Natural killer cell (primary cell): ENCODE data around the gene FTO. TPM values are rescaled to one million over a fixed set of nuclear protein-coding genes. Genes with fewer than 3 reads are reported as not detected.

Experiments
- ATAC-seq, 3 donors: fragments of 150-1000 bp in 2 of 3; fragments of 200-7000 bp in 1 of 3; cut with Tn5 transposase; 1 replicate in 1 of 3; 2 replicates in 2 of 3; pipeline ENCODE4 v1.10.0; 2021; ENCODE audit warnings: mild to moderate bottlenecking in 2 of 3, moderate library complexity in 2 of 3
- DNase-seq, 2 donors: peaks; one replicate each; pipeline versions ENCODE4 v3.0.0 to v3.0.0-alpha.2; 2013 to 2021; ENCODE audit warnings: mixed read lengths in 1 of 2
- H3K27ac ChIP-seq: one replicate; pipeline ENCODE4 v1.5.1; 2013; ENCODE audit warnings: mild to moderate bottlenecking, low read length
- H3K27me3 ChIP-seq: one replicate; pipeline ENCODE4 v1.6.1; 2013; ENCODE audit warnings: low read length; ENCODE audit not compliant: control insufficient read depth, insufficient read depth
- H3K36me3 ChIP-seq: one replicate; pipeline ENCODE4 v1.6.1; 2013; ENCODE audit warnings: low read length; ENCODE audit not compliant: control insufficient read depth, insufficient read depth
- H3K4me1 ChIP-seq: one replicate; pipeline ENCODE4 v1.6.1; 2013; ENCODE audit warnings: low read length; ENCODE audit not compliant: control insufficient read depth, insufficient read depth
- H3K4me3 ChIP-seq: one replicate; pipeline ENCODE4 v1.5.1; 2013; ENCODE audit warnings: low read length
- H3K9me3 ChIP-seq: one replicate; pipeline ENCODE4 v1.6.1; 2013; ENCODE audit warnings: low read length; ENCODE audit not compliant: control insufficient read depth, insufficient read depth
- H3K27ac Mint-ChIP-seq, 2 donors: one replicate each; pipeline ENCODE4 v1.8.0; 2022; ENCODE audit warnings: mild to moderate bottlenecking in 2 of 2, mixed read lengths in 2 of 2, moderate library complexity in 1 of 2
- H3K27me3 Mint-ChIP-seq, 2 donors: one replicate each; pipeline ENCODE4 v1.8.0; 2022; ENCODE audit warnings: low read depth in 2 of 2, mixed read lengths in 2 of 2
- H3K36me3 Mint-ChIP-seq: one replicate; pipeline ENCODE4 v1.8.0; 2022; ENCODE audit warnings: mixed read lengths
- H3K4me1 Mint-ChIP-seq, 2 donors: one replicate each; pipeline ENCODE4 v1.8.0; 2022; ENCODE audit warnings: mixed read lengths in 2 of 2
- H3K4me3 Mint-ChIP-seq: one replicate; pipeline ENCODE4 v1.8.0; 2022; ENCODE audit warnings: mild to moderate bottlenecking, moderate library complexity, mixed read lengths
- H3K9me3 Mint-ChIP-seq, 2 donors: one replicate each; pipeline ENCODE4 v1.8.0; 2022; ENCODE audit warnings: mixed read lengths in 2 of 2
- CTCF ChIP-seq: fragments of 200-600 bp; IDR thresholded peaks from one replicate; pipeline ENCODE4 v1.8.0; 2022; ENCODE audit warnings: antibody characterized with exemption
- WGBS: methylation state at CpG from one replicate; pipeline ENCODE4 v1.1.7; 2013; ENCODE audit warnings: missing lambda C conversion rate; ENCODE audit not compliant: insufficient coverage; 5-methylcytosine and 5-hydroxymethylcytosine counted together
- intact Hi-C: fragments of 100-400 bp; cut with micrococcal nuclease; formaldehyde crosslinking; loops from one replicate; pipeline ENCODE4 v1.14.2; 2022
- total RNA-seq, 4 donors: library from RNA; stranded (reverse); fragments of 120-200 nt in 1 of 4; gene quantifications; one replicate each; pipeline versions ENCODE4 v1.2.3 to v1.2.4, GENCODE V29; 2013 to 2022

Gene FTO
- total RNA-seq, 3 donors from 2014 or later (not counting 1 experiment from before 2014, with no cell fraction given) = 55.4 to 70.5 (median 55.4) TPM

DNA sequence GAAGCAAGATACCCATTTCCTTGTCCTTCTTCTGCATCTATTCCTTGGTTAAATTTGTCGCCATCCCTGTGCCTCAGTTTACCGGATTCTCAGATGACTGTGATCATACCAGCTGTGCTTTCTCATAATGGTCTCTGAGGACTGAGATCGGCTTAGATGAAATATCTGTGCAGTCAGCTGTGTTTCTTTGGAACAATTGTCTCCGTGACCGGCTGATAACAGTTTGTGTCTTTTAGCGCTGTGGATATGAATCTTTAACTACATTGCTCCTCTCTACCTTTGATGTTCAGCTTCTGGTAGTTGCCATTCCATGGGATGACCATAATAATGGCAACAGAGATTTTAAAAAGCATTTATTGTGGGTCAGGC is 473 bp downstream of the FTO start:
- peak overlapping the region; percentile 50 for H3K27ac ChIP-seq
- H3K27ac Mint-ChIP-seq = peak overlapping the region; percentile 93 to 95
- H3K36me3 Mint-ChIP-seq = no peaks in the 10 kb centered on the region
- DNase-seq (no peak), ATAC-seq (no peak)
- intact Hi-C loops = no loop called here
- no peaks in the 10 kb centered on the region for H3K27me3 Mint-ChIP-seq
- H3K4me3 ChIP-seq = peak overlapping the region; percentile 63
- peak overlapping the region; percentile 97 for H3K4me3 Mint-ChIP-seq
- no peak for TF ChIP-seq CTCF
- no peaks in the 10 kb centered on the region for H3K9me3 ChIP-seq
- H3K4me1 Mint-ChIP-seq = peaks cover 21 to 38% of the 10 kb centered on the region in 2 donors
- no peaks in the 10 kb centered on the region for H3K27me3 ChIP-seq
- WGBS = 44% methylated on average over 6 of the region's 6 CpGs
- no peaks in the 10 kb centered on the region for H3K9me3 Mint-ChIP-seq
- no peaks in the 10 kb centered on the region for H3K36me3 ChIP-seq
- H3K4me1 ChIP-seq = peaks cover 9% of the 10 kb centered on the region

DNA sequence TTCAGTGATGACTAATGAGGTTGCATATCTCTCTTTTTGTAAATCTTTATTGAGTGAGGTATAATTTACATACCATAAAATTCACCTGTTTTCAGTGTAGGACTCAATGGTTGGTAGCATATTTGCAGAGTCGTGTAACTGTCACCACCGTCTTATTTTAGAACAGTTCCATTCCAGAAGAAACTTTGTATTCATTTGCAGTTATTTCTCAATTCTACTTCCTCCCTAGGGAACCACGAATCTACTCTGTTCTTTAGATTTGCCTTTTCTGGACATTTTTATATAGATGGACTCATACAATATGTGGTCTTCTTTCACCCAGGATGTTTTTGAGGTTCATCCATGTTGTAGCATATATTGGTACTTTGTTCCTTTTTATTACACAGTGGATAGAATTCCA is 3.7 kb downstream of the FTO start:
- H3K27ac Mint-ChIP-seq = no peak overlapping the region
- peaks cover 9% of the 10 kb centered on the region for H3K4me1 ChIP-seq
- peaks cover 26 to 43% of the 10 kb centered on the region in 2 donors for H3K4me1 Mint-ChIP-seq
- no peaks in the 10 kb centered on the region for H3K9me3 Mint-ChIP-seq
- H3K4me3 Mint-ChIP-seq = no peak overlapping the region
- TF ChIP-seq CTCF = no peak
- ATAC-seq (no peak), DNase-seq (no peak)
- H3K9me3 ChIP-seq = no peaks in the 10 kb centered on the region
- H3K27me3 Mint-ChIP-seq = no peaks in the 10 kb centered on the region
- WGBS = 43% methylated on average over 2 of the region's 3 CpGs
- intact Hi-C loops = no loop called here
- no peak overlapping the region for H3K4me3 ChIP-seq
- no peak overlapping the region for H3K27ac ChIP-seq
- no peaks in the 10 kb centered on the region for H3K27me3 ChIP-seq
- no peaks in the 10 kb centered on the region for H3K36me3 ChIP-seq
- H3K36me3 Mint-ChIP-seq = no peaks in the 10 kb centered on the region

DNA sequence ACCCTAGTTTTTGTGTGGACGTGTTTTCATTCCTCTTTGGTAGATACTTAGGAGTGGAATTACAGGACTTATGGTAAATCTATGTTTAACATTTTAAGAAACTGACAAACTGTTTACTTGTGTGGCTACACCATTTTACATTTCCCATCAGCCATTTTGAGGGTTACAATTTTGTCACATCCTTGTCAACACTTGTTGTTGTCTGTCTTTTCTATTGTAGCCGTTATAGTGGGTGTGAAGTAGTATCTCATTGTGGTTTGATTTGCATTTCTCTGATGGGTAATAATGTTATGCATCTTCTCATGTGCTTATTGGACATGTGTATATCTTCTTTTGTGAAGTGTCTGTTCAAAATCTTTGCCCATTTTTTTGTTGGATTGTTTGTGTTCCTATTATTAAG is 4.5 kb downstream of the FTO start:
- WGBS = 89% methylated on average over 2 of the region's 2 CpGs
- H3K9me3 Mint-ChIP-seq = no peaks in the 10 kb centered on the region
- Histone ChIP-seq H3K9me3 (no peaks in the 10 kb centered on the region), H3K27ac (no peak overlapping the region), H3K4me1 (peaks cover 7% of the 10 kb centered on the region), H3K36me3 (no peaks in the 10 kb centered on the region), H3K4me3 (no peak overlapping the region), H3K27me3 (no peaks in the 10 kb centered on the region)
- H3K27ac Mint-ChIP-seq = no peak overlapping the region
- DNase-seq (no peak), ATAC-seq (no peak)
- TF ChIP-seq CTCF = no peak
- no peaks in the 10 kb centered on the region for H3K36me3 Mint-ChIP-seq
- H3K4me3 Mint-ChIP-seq = no peak overlapping the region
- H3K27me3 Mint-ChIP-seq = no peaks in the 10 kb centered on the region
- intact Hi-C loops = no loop called here
- peaks cover 29 to 44% of the 10 kb centered on the region in 2 donors for H3K4me1 Mint-ChIP-seq

- H3K27me3 Mint-ChIP-seq = no peaks in the 10 kb centered on the region
- TF ChIP-seq CTCF = no peak
- no peak overlapping the region for H3K4me3 Mint-ChIP-seq
- no peaks in the 10 kb centered on the region for H3K9me3 ChIP-seq
- H3K27ac ChIP-seq = no peak overlapping the region
- H3K36me3 Mint-ChIP-seq = no peaks in the 10 kb centered on the region
- intact Hi-C loops = no loop called here
- DNase-seq = no peak
- H3K36me3 ChIP-seq = no peaks in the 10 kb centered on the region
- no peak for ATAC-seq
- H3K4me1 Mint-ChIP-seq = peaks cover 15 to 37% of the 10 kb centered on the region in 2 donors
- H3K4me3 ChIP-seq = no peak overlapping the region
- H3K27ac Mint-ChIP-seq = no peak overlapping the region
- no peaks in the 10 kb centered on the region for H3K4me1 ChIP-seq
- 98% methylated on average over 3 of the region's 3 CpGs for WGBS
- no peaks in the 10 kb centered on the region for H3K9me3 Mint-ChIP-seq
- H3K27me3 ChIP-seq = no peaks in the 10 kb centered on the region
Measured at GRCh38 chr16:53711390-53711789, 7.4 kb downstream of the FTO start.
